Lung (tissue), 12 donors: ENCODE results near the gene CADM2. TPM values are rescaled to one million over a fixed set of nuclear protein-coding genes. Genes with fewer than 3 reads are reported as not detected.
"Not testable (repeated sequence)": the region's sequence is repeated elsewhere in the genome, so short reads cannot be mapped to it uniquely, and the experiment has no call there.

Experiments used
- ATAC-seq: fragments of 200-7000 bp; cut with Tn5 transposase; one replicate; pipeline ENCODE4 v1.9.1; 2020; ENCODE audit warnings: moderate number of reproducible peaks; ENCODE audit not compliant: insufficient read depth, low FRiP score
- DNase-seq, 3 donors: peaks; one replicate each; pipeline ENCODE4 v3.0.0-alpha.2; 2013 to 2017
- H3K27ac ChIP-seq, 2 donors: one replicate each; pipeline ENCODE4 v1.5.1; 2013; ENCODE audit warnings: mild to moderate bottlenecking in 2 of 2, moderate library complexity in 2 of 2, control low read depth in 1 of 2, inconsistent platforms in 1 of 2, low read depth in 1 of 2, low read length in 1 of 2
- H3K27me3 ChIP-seq, 3 donors: one replicate each; pipeline ENCODE4 v1.5.1; 2013; ENCODE audit warnings: low read length in 2 of 3; ENCODE audit not compliant: control insufficient read depth in 3 of 3, insufficient read depth in 3 of 3
- H3K36me3 ChIP-seq, 4 donors: one replicate each; pipeline ENCODE4 v1.5.1; 2013; ENCODE audit warnings: low read length in 4 of 4, mild to moderate bottlenecking in 1 of 4, moderate library complexity in 1 of 4; ENCODE audit not compliant: control insufficient read depth in 4 of 4, insufficient read depth in 4 of 4
- H3K4me1 ChIP-seq, 5 donors: one replicate each; pipeline ENCODE4 v1.5.1; 2013; ENCODE audit warnings: low read length in 5 of 5, mild to moderate bottlenecking in 2 of 5, moderate library complexity in 1 of 5; ENCODE audit not compliant: control insufficient read depth in 5 of 5, insufficient read depth in 5 of 5
- H3K4me3 ChIP-seq: one replicate; pipeline ENCODE4 v1.5.1; 2013; ENCODE audit warnings: mild to moderate bottlenecking, control low read depth, moderate library complexity
- H3K9ac ChIP-seq, 2 donors: one replicate each; pipeline ENCODE4 v1.5.1; 2013; ENCODE audit warnings: low read length in 2 of 2, control low read depth in 1 of 2; ENCODE audit not compliant: insufficient read depth in 1 of 2
- H3K9me3 ChIP-seq, 4 donors: one replicate each; pipeline ENCODE4 v1.5.1; 2013; ENCODE audit warnings: low read length in 3 of 4, mild to moderate bottlenecking in 1 of 4, moderate library complexity in 1 of 4; ENCODE audit not compliant: control insufficient read depth in 4 of 4, insufficient read depth in 3 of 4
- CTCF ChIP-seq: IDR thresholded peaks from 2 replicates; pipeline ENCODE4 v1.5.1; 2012; ENCODE audit warnings: mild to moderate bottlenecking; ENCODE audit errors: control extremely low read depth, extremely low read depth
- WGBS, 2 donors: extraction: QIAGEN DNeasy Blood & Tissue Kit; methylation state at CpG; one replicate each; pipeline ENCODE4 v1.1.7; 2013; 5-methylcytosine and 5-hydroxymethylcytosine counted together
- polyA plus RNA-seq, 2 donors: library from polyadenylated mRNA; stranded (reverse); fragments of 200-250 nt; gene quantifications; one replicate each; pipeline ENCODE4 v1.2.1, GENCODE V29; 2013
- total RNA-seq, 2 donors: library from RNA; depleted of rRNA in 1 of 2; stranded (reverse); fragments of >200 nt in 1 of 2; gene quantifications; one replicate each; pipeline ENCODE4 v1.2.1, GENCODE V29; 2014 to 2021
- donor health status: control.
- donor health status: control.
- donor health status: Bipolar disorder and iron deficiency.
- donor health status: healthy.
- donor health status: DM: yes; HTN: yes; CAD: no.

CADM2 gene
- total and polyA plus RNA-seq, 4 donors: 0.14 to 3.3 (median 0.32) TPM

- WGBS, 2 donors: 88 to 91% methylated on average over 3 of the region's 3 CpGs
- Histone ChIP-seq H3K9me3 (no peaks in the 10 kb centered on the region), H3K4me3 (no peak overlapping the region), H3K27me3 (no peaks in the 10 kb centered on the region), H3K4me1 (peaks cover 0 to 9% (median 0%) of the 10 kb centered on the region in 5 donors), H3K36me3 (no peaks in the 10 kb centered on the region), H3K9ac (no peak overlapping the region), H3K27ac (no peak overlapping the region)
- DNase-seq: no peak
- no peak for TF ChIP-seq CTCF
- ATAC-seq: no peak
Observed at GRCh38 chr3:85142626-85143025, 183.8 kb downstream of the CADM2 start.

- 9 to 14% methylated on average over 3 of the region's 3 CpGs for WGBS, 2 donors
- no peaks in the 10 kb centered on the region for H3K36me3 ChIP-seq
- H3K4me1 ChIP-seq: no peaks in the 10 kb centered on the region
- TF ChIP-seq CTCF: no peak
- no peak for ATAC-seq
- H3K27ac ChIP-seq: no peak overlapping the region
- no peaks in the 10 kb centered on the region for H3K27me3 ChIP-seq
- DNase-seq: peak in 2 of 3 donors; percentile 13 to 14
- no peak overlapping the region for H3K9ac ChIP-seq
- no peak overlapping the region for H3K4me3 ChIP-seq
- no peaks in the 10 kb centered on the region for H3K9me3 ChIP-seq
Observed at GRCh38 chr3:85148036-85148435, 189.2 kb downstream of the CADM2 start.

- Histone ChIP-seq H3K36me3 (no peaks in the 10 kb centered on the region), H3K27ac (no peak overlapping the region), H3K4me1 (no peaks in the 10 kb centered on the region), H3K9ac (no peak overlapping the region), H3K4me3 (no peak overlapping the region), H3K9me3 (no peaks in the 10 kb centered on the region), H3K27me3 (no peaks in the 10 kb centered on the region)
- DNase-seq (no peak), ATAC-seq (no peak)
- WGBS, 2 donors: 90 to 93% methylated on average over 1 of the region's 1 CpG
- no peak for TF ChIP-seq CTCF
Observed at GRCh38 chr3:85151555-85151954, 192.8 kb downstream of the CADM2 start.

GRCh38 chr3:85153279-85153678, 194.5 kb downstream of the CADM2 start:
- not testable (repeated sequence) for H3K4me3 ChIP-seq, ATAC-seq, H3K27me3 ChIP-seq, H3K9ac ChIP-seq, H3K36me3 ChIP-seq, DNase-seq, H3K9me3 ChIP-seq, H3K27ac ChIP-seq, H3K4me1 ChIP-seq
- WGBS, 2 donors: 95% methylated on average over 5 to 7 of the region's 7 CpGs
